Activated CD8-positive, alpha-beta memory T cell treated with anti-CD3 and anti-CD28 coated beads, Interleukin-2, amount 50 U/mL, for 4 hours (primary cell): ENCODE results near the gene PIGO.

ENCODE experiments used
- DNase-seq: peaks from one replicate; pipeline ENCODE4 v3.0.0-alpha.2; 2020

The PIGO gene

GRCh38 chr9:35070823-35071813 is 25.3 kb downstream of the PIGO start:
- DNase-seq: no peak

- no peak for DNase-seq
Measured at GRCh38 chr9:35069020-35069419, 27.4 kb downstream of the PIGO start.

GRCh38 chr9:35067056-35067455 is 29.3 kb downstream of the PIGO start:
- DNase-seq: no peak

GRCh38 chr9:35060548-35061207 is 35.7 kb downstream of the PIGO start:
- no peak for DNase-seq

GRCh38 chr9:35059438-35059837 is 37.0 kb downstream of the PIGO start:
- DNase-seq: no peak

- DNase-seq: no peak
Measured at GRCh38 chr9:35057271-35057620, 39.1 kb downstream of the PIGO start.

GRCh38 chr9:35056571-35057270 is 39.7 kb downstream of the PIGO start:
- DNase-seq: no peak

GRCh38 chr9:35054871-35055644 is 41.3 kb downstream of the PIGO start:
- no peak for DNase-seq

GRCh38 chr9:35054185-35054835 is 42.1 kb downstream of the PIGO start:
- DNase-seq: no peak

GRCh38 chr9:35051069-35051967 is 45.1 kb downstream of the PIGO start:
- DNase-seq: peak; percentile 54

- DNase-seq: no peak
Measured at GRCh38 chr9:35048511-35048910, 47.9 kb downstream of the PIGO start.

GRCh38 chr9:35044071-35044470 is 52.3 kb downstream of the PIGO start:
- DNase-seq: no peak

GRCh38 chr9:35042891-35043545 is 53.4 kb downstream of the PIGO start:
- DNase-seq: no peak

- DNase-seq: no peak
Measured at GRCh38 chr9:35042081-35042604, 54.2 kb downstream of the PIGO start.
